GM08714 (cell line): Measurements from ENCODE around the gene CD22.
"Not testable (repeated sequence)": the region's sequence is repeated elsewhere in the genome, so short reads cannot be mapped to it uniquely, and the experiment has no call there.

Experiments used
- H3K4me3 ChIP-seq: fragments of 200-500 bp; sonication (Bioruptor generic); 2 replicates; pipeline ENCODE4 v1.5.1; 2014; ENCODE audit warnings: mild to moderate bottlenecking, low read length, inconsistent platforms
- ZNF274 ChIP-seq: IDR thresholded peaks from 2 replicates; pipeline ENCODE4 v1.6.1; 2012; ENCODE audit warnings: mild to moderate bottlenecking, low read depth, low read length

The CD22 gene

GRCh38 chr19:35348911-35349611, 20.1 kb downstream of the CD22 start:
- no peak overlapping the region for H3K4me3 ChIP-seq
- TF ChIP-seq ZNF274: no peak

- no peak overlapping the region for H3K4me3 ChIP-seq
- no peak for TF ChIP-seq ZNF274
Observed at GRCh38 chr19:35349614-35350521, 20.9 kb downstream of the CD22 start.

GRCh38 chr19:35350591-35350990, 21.6 kb downstream of the CD22 start:
- TF ChIP-seq ZNF274: no peak
- no peak overlapping the region for H3K4me3 ChIP-seq

- no peak for TF ChIP-seq ZNF274
- H3K4me3 ChIP-seq: no peak overlapping the region
Observed at GRCh38 chr19:35351411-35352176, 22.6 kb downstream of the CD22 start.

GRCh38 chr19:35352177-35352447, 23.1 kb downstream of the CD22 start:
- no peak overlapping the region for H3K4me3 ChIP-seq
- no peak for TF ChIP-seq ZNF274

GRCh38 chr19:35352448-35353304, 23.7 kb downstream of the CD22 start:
- no peak overlapping the region for H3K4me3 ChIP-seq
- no peak for TF ChIP-seq ZNF274

- no peak for TF ChIP-seq ZNF274
- H3K4me3 ChIP-seq: no peak overlapping the region
Observed at GRCh38 chr19:35353635-35354034, 24.6 kb downstream of the CD22 start.

- TF ChIP-seq ZNF274: no peak
- no peak overlapping the region for H3K4me3 ChIP-seq
Observed at GRCh38 chr19:35354898-35355297, 25.9 kb downstream of the CD22 start.

GRCh38 chr19:35355791-35356460, 26.9 kb downstream of the CD22 start:
- no peak for TF ChIP-seq ZNF274
- no peak overlapping the region for H3K4me3 ChIP-seq

GRCh38 chr19:35357867-35358573, 29.0 kb downstream of the CD22 start, which contains the start of gene FFAR3:
TSS of gene FFAR3 (plus strand) at chr19:35358460. CDS start at chr19:35358891, 431 bp downstream.
- TF ChIP-seq ZNF274: no peak
- H3K4me3 ChIP-seq: no peak within 1 kb of the TSS

- H3K4me3 ChIP-seq: not testable (repeated sequence)
Observed at GRCh38 chr19:35358834-35359233, 29.8 kb downstream of the CD22 start.

- H3K4me3 ChIP-seq: not testable (repeated sequence)
Observed at GRCh38 chr19:35359395-35359794, 30.4 kb downstream of the CD22 start.

- not testable (repeated sequence) for H3K4me3 ChIP-seq
Observed at GRCh38 chr19:35360081-35360480, 31.1 kb downstream of the CD22 start.
